Activated CD8-positive, alpha-beta T cell treated with anti-CD3 and anti-CD28 coated beads for 36 hours (primary cell): ENCODE measurements around the gene LGSN. TPM values are rescaled to one million over a fixed set of nuclear protein-coding genes. Genes with fewer than 3 reads are reported as not detected.

Source experiments
- ATAC-seq: fragments of 200-7000 bp; cut with Tn5 transposase; one replicate; pipeline ENCODE4 v1.10.0; 2021; ENCODE audit warnings: mild to moderate bottlenecking, moderate library complexity
- CTCF ChIA-PET: fragments of 350-600 bp; sonication (Branson Sonifier 250); formaldehyde crosslinking; loops from one replicate; lab custom pipeline; 2021; ENCODE audit warnings: antibody characterized with exemption; lab: Charles Lee
- POLR2A ChIA-PET: fragments of 350-600 bp; sonication (Branson Sonifier 250); formaldehyde crosslinking; loops from one replicate; lab custom pipeline; 2021; ENCODE audit warnings: antibody characterized with exemption; lab: Charles Lee
- DNase-seq: peaks from one replicate; pipeline ENCODE4 v3.0.0-alpha.2; 2020
- H3K27ac Mint-ChIP-seq: one replicate; pipeline ENCODE4 v1.8.0; 2021; ENCODE audit warnings: mild to moderate bottlenecking, mixed read lengths
- H3K27me3 Mint-ChIP-seq: one replicate; pipeline ENCODE4 v1.8.0; 2021; ENCODE audit warnings: mixed read lengths
- H3K36me3 Mint-ChIP-seq: one replicate; pipeline ENCODE4 v1.8.0; 2021; ENCODE audit warnings: low read depth, mixed read lengths
- H3K4me1 Mint-ChIP-seq: one replicate; pipeline ENCODE4 v1.8.0; 2021; ENCODE audit warnings: low read depth, mixed read lengths
- H3K4me3 Mint-ChIP-seq: one replicate; pipeline ENCODE4 v1.8.0; 2021; ENCODE audit warnings: mild to moderate bottlenecking, moderate library complexity, mixed read lengths
- H3K9me3 Mint-ChIP-seq: one replicate; pipeline ENCODE4 v1.8.0; 2021; ENCODE audit warnings: mixed read lengths
- intact Hi-C: fragments of 100-400 bp; cut with micrococcal nuclease; formaldehyde crosslinking; loops from one replicate; pipeline ENCODE4 v1.10.0; 2022
- total RNA-seq, 2 experiments: library from RNA; stranded (reverse); gene quantifications; one replicate each; pipeline ENCODE4 v1.2.3, GENCODE V29; 2021
- TF ChIP-seq, protein P1 (sequence below): fragments of 200-600 bp; IDR thresholded peaks from one replicate; pipeline ENCODE4 v1.8.0; 2022; ENCODE audit warnings: antibody characterized with exemption, mild to moderate bottlenecking

Gene LGSN
- total RNA-seq, 2 experiments from 2014 or later: not detected

DNA sequence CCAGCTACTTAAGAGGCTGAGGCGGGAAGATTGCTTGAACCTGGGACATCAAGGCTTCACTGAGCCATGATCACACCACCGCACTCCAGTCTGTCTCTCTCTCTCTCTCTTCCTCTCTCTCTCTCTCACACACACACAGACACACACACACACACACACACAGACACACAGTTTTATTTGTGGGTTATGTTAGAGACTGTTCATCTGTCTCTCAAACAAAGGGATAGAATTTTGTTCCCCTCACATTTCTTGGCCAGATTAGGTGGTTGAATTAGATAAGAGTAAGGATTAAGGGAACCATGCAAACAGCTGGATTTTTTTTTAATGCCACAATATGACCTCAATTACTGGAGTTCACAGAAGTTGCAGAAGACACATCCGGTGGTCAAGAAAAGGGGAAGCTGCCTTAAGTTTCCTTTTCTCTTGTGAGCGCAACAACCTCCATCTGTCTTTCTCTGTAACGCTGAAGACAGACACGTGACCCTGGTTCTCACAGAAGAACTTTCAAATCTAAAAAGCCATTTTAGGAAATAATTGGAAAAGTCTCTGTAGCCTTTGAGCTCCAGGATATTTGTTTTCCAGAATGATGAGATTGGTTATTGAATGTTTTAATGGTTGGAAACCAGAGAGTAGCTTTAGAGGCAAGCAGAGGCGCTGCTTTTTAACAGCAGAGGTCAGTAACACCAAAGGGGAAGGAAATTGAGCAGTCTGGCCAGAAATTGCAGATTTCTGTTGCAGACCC, 32.9 kb upstream of the LGSN start:
- ATAC-seq: no peak
- ChIA-PET POLR2A (no interaction called here), CTCF (interaction anchor here (0.7 to 2.2 kb wide), 5 partner anchors 24 to 412 kb away, joined by 3 to 7 read pairs (median 3); no protein-coding TSS in a partner anchor)
- DNase-seq: no peak
- Mint-ChIP-seq H3K9me3 (peaks cover 5% of the 10 kb centered on the region), H3K27me3 (peaks cover 4% of the 10 kb centered on the region), H3K36me3 (no peaks in the 10 kb centered on the region), H3K27ac (no peak overlapping the region), H3K4me1 (peaks cover 9% of the 10 kb centered on the region), H3K4me3 (no peak overlapping the region)
- TF ChIP-seq, protein P1, sequence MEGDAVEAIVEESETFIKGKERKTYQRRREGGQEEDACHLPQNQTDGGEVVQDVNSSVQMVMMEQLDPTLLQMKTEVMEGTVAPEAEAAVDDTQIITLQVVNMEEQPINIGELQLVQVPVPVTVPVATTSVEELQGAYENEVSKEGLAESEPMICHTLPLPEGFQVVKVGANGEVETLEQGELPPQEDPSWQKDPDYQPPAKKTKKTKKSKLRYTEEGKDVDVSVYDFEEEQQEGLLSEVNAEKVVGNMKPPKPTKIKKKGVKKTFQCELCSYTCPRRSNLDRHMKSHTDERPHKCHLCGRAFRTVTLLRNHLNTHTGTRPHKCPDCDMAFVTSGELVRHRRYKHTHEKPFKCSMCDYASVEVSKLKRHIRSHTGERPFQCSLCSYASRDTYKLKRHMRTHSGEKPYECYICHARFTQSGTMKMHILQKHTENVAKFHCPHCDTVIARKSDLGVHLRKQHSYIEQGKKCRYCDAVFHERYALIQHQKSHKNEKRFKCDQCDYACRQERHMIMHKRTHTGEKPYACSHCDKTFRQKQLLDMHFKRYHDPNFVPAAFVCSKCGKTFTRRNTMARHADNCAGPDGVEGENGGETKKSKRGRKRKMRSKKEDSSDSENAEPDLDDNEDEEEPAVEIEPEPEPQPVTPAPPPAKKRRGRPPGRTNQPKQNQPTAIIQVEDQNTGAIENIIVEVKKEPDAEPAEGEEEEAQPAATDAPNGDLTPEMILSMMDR: no peak
- intact Hi-C loops: no loop called here

DNA sequence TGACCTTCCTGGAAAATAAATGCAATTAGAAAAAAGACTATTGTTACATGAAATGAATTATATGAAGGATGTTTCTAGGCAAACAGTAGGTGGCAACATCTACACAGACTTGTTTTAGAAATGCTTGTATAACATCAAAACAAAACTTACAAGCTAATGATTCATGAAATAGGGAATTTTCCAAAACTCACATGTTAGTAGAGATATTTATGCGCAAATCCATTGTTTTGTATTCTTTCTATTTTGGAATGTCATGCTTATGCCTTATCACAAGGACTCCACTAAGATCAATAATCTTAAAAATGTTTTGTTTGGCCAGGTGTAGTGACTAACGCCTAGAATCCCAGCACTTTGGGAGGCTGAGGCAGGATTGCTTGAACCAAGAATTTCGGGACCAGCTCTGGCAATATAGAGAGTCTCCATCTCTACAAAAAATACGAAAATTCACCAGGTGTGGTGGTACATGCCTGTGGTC, 32.3 kb upstream of the LGSN start:
- TF ChIP-seq, protein P1: no peak
- no peak overlapping the region for H3K4me3 Mint-ChIP-seq
- peaks cover 4% of the 10 kb centered on the region for H3K27me3 Mint-ChIP-seq
- H3K36me3 Mint-ChIP-seq: no peaks in the 10 kb centered on the region
- no peak overlapping the region for H3K27ac Mint-ChIP-seq
- DNase-seq (no peak), ATAC-seq (no peak)
- POLR2A ChIA-PET: no interaction called here
- CTCF ChIA-PET: interaction anchor here (2.2 kb wide), 1 partner anchor 246 kb away, joined by 7 read pairs; no protein-coding TSS in a partner anchor
- H3K9me3 Mint-ChIP-seq: peaks cover 5% of the 10 kb centered on the region
- intact Hi-C loops: no loop called here
- peaks cover 9% of the 10 kb centered on the region for H3K4me1 Mint-ChIP-seq

DNA sequence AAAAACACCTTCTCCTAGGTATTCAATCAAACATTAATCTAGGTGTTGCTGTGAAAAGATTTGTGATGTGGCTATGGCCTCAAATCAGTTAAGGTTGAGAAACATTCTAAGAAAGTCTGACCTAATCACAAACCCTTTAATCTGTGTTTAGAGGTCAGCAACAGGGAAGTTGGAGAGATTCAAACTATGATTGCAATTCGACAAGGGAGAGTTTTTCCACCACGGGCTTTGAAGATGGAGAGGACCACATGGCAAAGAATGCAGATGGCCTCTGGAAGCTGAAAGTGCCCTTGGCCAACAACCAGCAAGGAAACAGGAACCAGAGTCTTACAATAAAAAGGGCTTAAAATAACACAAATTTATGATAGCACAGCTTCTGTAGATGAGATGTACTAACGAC, 29.6 kb upstream of the LGSN start:
- TF ChIP-seq, protein P1: no peak
- ChIA-PET CTCF (no interaction called here), POLR2A (no interaction called here)

DNA sequence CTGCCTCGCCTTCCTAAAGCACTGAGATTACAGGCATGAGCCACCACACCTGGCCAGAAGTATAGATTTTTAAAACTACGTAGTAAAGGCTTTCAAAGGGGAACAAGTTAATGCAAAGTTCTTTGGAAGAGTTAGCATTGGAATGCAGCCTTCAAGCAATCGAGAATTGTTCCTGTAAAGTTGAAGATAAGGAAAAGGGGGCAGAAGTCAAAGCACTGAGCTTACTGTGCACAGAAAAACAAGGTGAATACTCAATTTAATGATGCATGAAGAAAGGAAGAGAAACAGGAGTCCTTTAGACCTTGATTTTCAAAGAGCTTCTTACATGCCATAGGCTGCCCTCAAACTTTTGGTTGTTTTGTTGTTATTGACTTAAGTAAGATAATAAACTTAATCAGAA, 29.1 kb upstream of the LGSN start:
- Mint-ChIP-seq H3K4me3 (no peak overlapping the region), H3K27ac (no peak overlapping the region), H3K9me3 (no peaks in the 10 kb centered on the region), H3K27me3 (peaks cover 4% of the 10 kb centered on the region), H3K4me1 (peaks cover 9% of the 10 kb centered on the region), H3K36me3 (no peaks in the 10 kb centered on the region)
- DNase-seq (no peak), ATAC-seq (no peak)
- CTCF ChIA-PET: interaction anchor here (0.6 kb wide), 1 partner anchor 225 kb away, joined by 3 read pairs; no protein-coding TSS in a partner anchor
- TF ChIP-seq, protein P1: no peak
- POLR2A ChIA-PET: no interaction called here
- intact Hi-C loops: no loop called here

More for the DNA sequence above, 29.6 kb upstream of the LGSN start:
- DNase-seq: no peak
- H3K4me1 Mint-ChIP-seq: peaks cover 9% of the 10 kb centered on the region
- no peaks in the 10 kb centered on the region for H3K36me3 Mint-ChIP-seq
- H3K27ac Mint-ChIP-seq: no peak overlapping the region
- intact Hi-C loops: no loop called here
- no peak overlapping the region for H3K4me3 Mint-ChIP-seq
- H3K27me3 Mint-ChIP-seq: peaks cover 4% of the 10 kb centered on the region
- peaks cover under 1% of the 10 kb centered on the region for H3K9me3 Mint-ChIP-seq
- ATAC-seq: no peak

DNA sequence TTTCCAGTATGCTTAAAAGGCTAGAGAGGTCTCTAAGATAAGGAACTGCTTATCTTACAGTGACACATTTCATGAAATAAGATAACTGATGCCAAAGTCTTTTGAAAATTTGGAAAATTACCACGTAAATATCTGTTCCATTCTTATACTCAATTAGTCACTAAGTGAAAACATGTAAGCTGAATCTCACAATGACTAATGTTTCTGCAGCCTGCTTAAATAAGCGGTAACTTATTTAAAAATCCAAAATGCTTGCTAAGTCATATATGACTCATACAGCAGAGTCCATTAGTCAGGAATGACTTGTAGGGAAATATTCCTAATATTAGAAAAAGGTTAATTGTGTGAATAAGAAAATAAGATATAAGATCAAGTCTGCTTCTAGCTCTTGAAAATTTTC, 27.8 kb upstream of the LGSN start:
- Mint-ChIP-seq H3K9me3 (no peaks in the 10 kb centered on the region), H3K36me3 (no peaks in the 10 kb centered on the region), H3K27ac (no peak overlapping the region), H3K4me1 (peaks cover 4% of the 10 kb centered on the region), H3K27me3 (peaks cover 3% of the 10 kb centered on the region), H3K4me3 (no peak overlapping the region)
- TF ChIP-seq, protein P1: no peak
- ATAC-seq (no peak), DNase-seq (no peak)
- CTCF ChIA-PET: no interaction called here
- intact Hi-C loops: no loop called here
- POLR2A ChIA-PET: no interaction called here
